ENCODE results near the gene TBC1D22A. TPM values are rescaled to one million over a fixed set of nuclear protein-coding genes. Genes with fewer than 3 reads are reported as not detected.

TBC1D22A gene
- polyA plus RNA-seq, 1 donor from 2014 or later: 9.3 TPM

DNA sequence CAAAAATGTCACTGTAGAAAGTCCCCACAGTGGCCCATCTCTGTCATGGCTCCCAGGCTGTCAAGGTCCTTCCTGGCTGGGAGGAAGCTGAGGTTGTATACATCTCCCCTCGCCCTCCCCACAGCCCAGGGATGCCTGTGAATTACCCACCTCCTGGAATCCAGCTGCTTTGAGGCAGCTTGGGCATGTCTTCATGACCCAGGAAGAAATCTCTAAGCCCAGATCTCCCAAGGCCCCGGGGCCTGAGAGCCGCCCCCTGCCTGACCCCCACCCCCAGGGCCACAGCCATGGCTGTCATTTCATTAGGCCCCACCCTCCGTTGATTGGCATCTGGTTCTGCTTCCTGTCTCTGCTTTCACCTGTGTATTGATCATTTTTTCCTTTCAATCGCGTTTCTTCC lies 207.5 kb downstream of the TBC1D22A start:
- H3K9me3 ChIP-seq (ENCODE audit: low read length): no peaks in the 10 kb centered on the region
- no peaks in the 10 kb centered on the region for H4K20me1 ChIP-seq (ENCODE audit: insufficient read depth)
- H3K9me2 ChIP-seq (ENCODE audit: insufficient read depth, low read length): no peaks in the 10 kb centered on the region
- peak overlapping the region; percentile 68 for H3K27ac ChIP-seq (ENCODE audit: low read length)
- no peaks in the 10 kb centered on the region for H3F3A ChIP-seq (ENCODE audit: insufficient read depth, low read length, poor library complexity, severe bottlenecking)
- H3K4me3 ChIP-seq (ENCODE audit: low read length): no peak overlapping the region
- no peak overlapping the region for H2AFZ ChIP-seq (ENCODE audit: low read depth, low read length)
- no peak for TF ChIP-seq SMC3 (conservative IDR thresholded peaks at IDR 0.05; ENCODE audit: poor library complexity)
- H3K36me3 ChIP-seq (ENCODE audit: insufficient read depth, low read length): no peaks in the 10 kb centered on the region
- no peaks in the 10 kb centered on the region for H3K27me3 ChIP-seq (ENCODE audit: insufficient read depth, low read depth, low read length)
- H3K9ac ChIP-seq (ENCODE audit: low read length): no peak overlapping the region
- H3K79me2 ChIP-seq (replicated peaks; ENCODE audit: insufficient read depth, low read length): no peaks in the 10 kb centered on the region
- no peak overlapping the region for H3K4me2 ChIP-seq (ENCODE audit: low read length)

DNA sequence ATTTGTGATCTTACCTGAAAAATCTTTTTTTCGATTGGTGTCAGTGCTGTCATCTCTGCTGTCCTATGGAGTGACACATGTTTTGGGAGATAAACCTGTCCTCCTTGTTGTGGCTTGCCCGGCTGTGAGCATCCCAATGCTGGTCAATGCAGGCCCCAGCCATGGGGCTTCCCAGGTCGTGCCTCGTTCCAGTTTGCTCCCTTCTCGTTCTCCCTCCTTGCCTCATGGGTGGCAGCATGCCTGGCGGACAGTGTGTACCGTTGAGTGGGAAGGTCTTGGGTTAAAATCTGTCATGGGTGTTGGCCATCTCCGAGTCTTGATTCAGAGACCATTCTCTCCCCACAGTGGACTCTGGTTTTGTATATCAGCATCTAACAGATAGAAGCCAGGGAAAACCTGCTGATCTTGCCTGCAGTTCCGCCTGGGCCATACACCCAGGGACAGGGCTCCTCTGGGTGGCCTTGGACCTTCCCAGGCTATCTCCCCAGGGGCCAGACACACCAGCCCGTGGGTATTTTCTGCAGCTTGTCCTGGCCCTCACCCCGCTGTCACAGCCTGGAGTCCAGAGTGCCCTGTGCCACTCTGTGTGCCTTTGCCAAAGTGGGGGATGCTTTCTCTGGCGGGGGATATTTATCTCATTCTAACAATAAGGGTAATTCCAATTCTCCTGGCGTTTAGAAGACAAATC lies 208.1 kb downstream of the TBC1D22A start:
- Histone ChIP-seq H3K27ac (ENCODE audit: low read length) (peak overlapping the region; percentile 68), H3K4me3 (ENCODE audit: low read length) (no peak overlapping the region), H3K9me3 (ENCODE audit: low read length) (no peaks in the 10 kb centered on the region), H3K27me3 (ENCODE audit: insufficient read depth, low read depth, low read length) (no peaks in the 10 kb centered on the region), H3F3A (ENCODE audit: insufficient read depth, low read length, poor library complexity, severe bottlenecking) (no peaks in the 10 kb centered on the region), H3K36me3 (ENCODE audit: insufficient read depth, low read length) (no peaks in the 10 kb centered on the region), H3K9me2 (ENCODE audit: insufficient read depth, low read length) (no peaks in the 10 kb centered on the region), H3K9ac (ENCODE audit: low read length) (peak overlapping the region; percentile 49), H3K4me2 (ENCODE audit: low read length) (no peak overlapping the region), H3K79me2 (replicated peaks; ENCODE audit: insufficient read depth, low read length) (no peaks in the 10 kb centered on the region), H4K20me1 (ENCODE audit: insufficient read depth) (no peaks in the 10 kb centered on the region), H2AFZ (ENCODE audit: low read depth, low read length) (no peak overlapping the region)
- TF ChIP-seq, protein P1, sequence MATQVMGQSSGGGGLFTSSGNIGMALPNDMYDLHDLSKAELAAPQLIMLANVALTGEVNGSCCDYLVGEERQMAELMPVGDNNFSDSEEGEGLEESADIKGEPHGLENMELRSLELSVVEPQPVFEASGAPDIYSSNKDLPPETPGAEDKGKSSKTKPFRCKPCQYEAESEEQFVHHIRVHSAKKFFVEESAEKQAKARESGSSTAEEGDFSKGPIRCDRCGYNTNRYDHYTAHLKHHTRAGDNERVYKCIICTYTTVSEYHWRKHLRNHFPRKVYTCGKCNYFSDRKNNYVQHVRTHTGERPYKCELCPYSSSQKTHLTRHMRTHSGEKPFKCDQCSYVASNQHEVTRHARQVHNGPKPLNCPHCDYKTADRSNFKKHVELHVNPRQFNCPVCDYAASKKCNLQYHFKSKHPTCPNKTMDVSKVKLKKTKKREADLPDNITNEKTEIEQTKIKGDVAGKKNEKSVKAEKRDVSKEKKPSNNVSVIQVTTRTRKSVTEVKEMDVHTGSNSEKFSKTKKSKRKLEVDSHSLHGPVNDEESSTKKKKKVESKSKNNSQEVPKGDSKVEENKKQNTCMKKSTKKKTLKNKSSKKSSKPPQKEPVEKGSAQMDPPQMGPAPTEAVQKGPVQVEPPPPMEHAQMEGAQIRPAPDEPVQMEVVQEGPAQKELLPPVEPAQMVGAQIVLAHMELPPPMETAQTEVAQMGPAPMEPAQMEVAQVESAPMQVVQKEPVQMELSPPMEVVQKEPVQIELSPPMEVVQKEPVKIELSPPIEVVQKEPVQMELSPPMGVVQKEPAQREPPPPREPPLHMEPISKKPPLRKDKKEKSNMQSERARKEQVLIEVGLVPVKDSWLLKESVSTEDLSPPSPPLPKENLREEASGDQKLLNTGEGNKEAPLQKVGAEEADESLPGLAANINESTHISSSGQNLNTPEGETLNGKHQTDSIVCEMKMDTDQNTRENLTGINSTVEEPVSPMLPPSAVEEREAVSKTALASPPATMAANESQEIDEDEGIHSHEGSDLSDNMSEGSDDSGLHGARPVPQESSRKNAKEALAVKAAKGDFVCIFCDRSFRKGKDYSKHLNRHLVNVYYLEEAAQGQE (IDR thresholded peaks at IDR 0.05; ENCODE audit: borderline replicate concordance): no peak
- TF ChIP-seq TAF1 (IDR thresholded peaks at IDR 0.05; ENCODE audit: low read depth) (no peak), MXI1 (conservative IDR thresholded peaks at IDR 0.05; ENCODE audit: poor library complexity, severe bottlenecking) (no peak), RAD21 (conservative IDR thresholded peaks at IDR 0.05) (no peak), EZH2 (IDR thresholded peaks at IDR 0.05; ENCODE audit: borderline replicate concordance, insufficient read depth, low read length, poor library complexity, severe bottlenecking) (no peak), SMC3 (conservative IDR thresholded peaks at IDR 0.05; ENCODE audit: poor library complexity) (no peak), EP300 (conservative IDR thresholded peaks at IDR 0.05; ENCODE audit: poor library complexity, severe bottlenecking) (no peak), POLR2AphosphoS5 (IDR thresholded peaks at IDR 0.05) (no peak)
- TF ChIP-seq, protein P2, sequence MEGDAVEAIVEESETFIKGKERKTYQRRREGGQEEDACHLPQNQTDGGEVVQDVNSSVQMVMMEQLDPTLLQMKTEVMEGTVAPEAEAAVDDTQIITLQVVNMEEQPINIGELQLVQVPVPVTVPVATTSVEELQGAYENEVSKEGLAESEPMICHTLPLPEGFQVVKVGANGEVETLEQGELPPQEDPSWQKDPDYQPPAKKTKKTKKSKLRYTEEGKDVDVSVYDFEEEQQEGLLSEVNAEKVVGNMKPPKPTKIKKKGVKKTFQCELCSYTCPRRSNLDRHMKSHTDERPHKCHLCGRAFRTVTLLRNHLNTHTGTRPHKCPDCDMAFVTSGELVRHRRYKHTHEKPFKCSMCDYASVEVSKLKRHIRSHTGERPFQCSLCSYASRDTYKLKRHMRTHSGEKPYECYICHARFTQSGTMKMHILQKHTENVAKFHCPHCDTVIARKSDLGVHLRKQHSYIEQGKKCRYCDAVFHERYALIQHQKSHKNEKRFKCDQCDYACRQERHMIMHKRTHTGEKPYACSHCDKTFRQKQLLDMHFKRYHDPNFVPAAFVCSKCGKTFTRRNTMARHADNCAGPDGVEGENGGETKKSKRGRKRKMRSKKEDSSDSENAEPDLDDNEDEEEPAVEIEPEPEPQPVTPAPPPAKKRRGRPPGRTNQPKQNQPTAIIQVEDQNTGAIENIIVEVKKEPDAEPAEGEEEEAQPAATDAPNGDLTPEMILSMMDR (IDR thresholded peaks at IDR 0.05; ENCODE audit: poor library complexity, severe bottlenecking): no peak
